ENCODE data around the gene ATOH8. TPM values are rescaled to one million over a fixed set of nuclear protein-coding genes. Genes with fewer than 3 reads are reported as not detected.

ATOH8 gene
- total RNA-seq, 1 donor from 2014 or later = 0.79 TPM

DNA sequence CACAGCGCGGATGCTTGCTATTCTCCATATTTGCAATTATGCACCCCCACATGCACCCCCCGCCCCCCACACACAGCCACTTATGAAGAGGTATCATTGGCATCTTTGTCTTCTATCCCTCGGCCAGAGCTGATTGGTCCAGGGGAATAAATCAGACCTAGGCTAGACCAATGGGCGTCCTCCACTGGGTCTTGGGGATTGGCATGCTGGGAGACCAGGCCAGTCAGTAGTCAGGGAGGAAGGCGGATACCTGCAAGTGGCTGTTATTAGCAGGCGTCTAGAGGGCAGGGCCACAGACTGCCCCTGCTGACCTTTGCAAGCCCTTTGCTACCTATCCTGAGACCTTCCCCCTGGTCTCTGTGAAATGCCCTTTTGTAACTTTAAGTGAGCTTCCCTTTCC, 30.0 kb downstream of the ATOH8 start:
- Histone ChIP-seq H3K27me3 (ENCODE audit: control insufficient read depth, insufficient read depth, low read length) (peaks cover 7% of the 10 kb centered on the region), H3K36me3 (ENCODE audit: control insufficient read depth, insufficient read depth, low read length) (no peaks in the 10 kb centered on the region), H3K4me3 (ENCODE audit: low read depth, low read length) (no peak overlapping the region)
- no peak for FAIRE-seq
- TF ChIP-seq, protein P1, sequence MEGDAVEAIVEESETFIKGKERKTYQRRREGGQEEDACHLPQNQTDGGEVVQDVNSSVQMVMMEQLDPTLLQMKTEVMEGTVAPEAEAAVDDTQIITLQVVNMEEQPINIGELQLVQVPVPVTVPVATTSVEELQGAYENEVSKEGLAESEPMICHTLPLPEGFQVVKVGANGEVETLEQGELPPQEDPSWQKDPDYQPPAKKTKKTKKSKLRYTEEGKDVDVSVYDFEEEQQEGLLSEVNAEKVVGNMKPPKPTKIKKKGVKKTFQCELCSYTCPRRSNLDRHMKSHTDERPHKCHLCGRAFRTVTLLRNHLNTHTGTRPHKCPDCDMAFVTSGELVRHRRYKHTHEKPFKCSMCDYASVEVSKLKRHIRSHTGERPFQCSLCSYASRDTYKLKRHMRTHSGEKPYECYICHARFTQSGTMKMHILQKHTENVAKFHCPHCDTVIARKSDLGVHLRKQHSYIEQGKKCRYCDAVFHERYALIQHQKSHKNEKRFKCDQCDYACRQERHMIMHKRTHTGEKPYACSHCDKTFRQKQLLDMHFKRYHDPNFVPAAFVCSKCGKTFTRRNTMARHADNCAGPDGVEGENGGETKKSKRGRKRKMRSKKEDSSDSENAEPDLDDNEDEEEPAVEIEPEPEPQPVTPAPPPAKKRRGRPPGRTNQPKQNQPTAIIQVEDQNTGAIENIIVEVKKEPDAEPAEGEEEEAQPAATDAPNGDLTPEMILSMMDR (IDR thresholded peaks at IDR 0.05; ENCODE audit: insufficient read depth, low read length, severe bottlenecking) = no peak
- no peak for DNase-seq (ENCODE audit: low read depth)

- no peak for FAIRE-seq
- Histone ChIP-seq H3K4me3 (ENCODE audit: low read depth, low read length) (no peak overlapping the region), H3K36me3 (ENCODE audit: control insufficient read depth, insufficient read depth, low read length) (no peaks in the 10 kb centered on the region), H3K27me3 (ENCODE audit: control insufficient read depth, insufficient read depth, low read length) (peaks cover 6% of the 10 kb centered on the region)
- DNase-seq (ENCODE audit: low read depth) = no peak
- TF ChIP-seq, protein P1 (IDR thresholded peaks at IDR 0.05; ENCODE audit: insufficient read depth, low read length, severe bottlenecking) = no peak
Measured at GRCh38 chr2:85784474-85784986, 30.7 kb downstream of the ATOH8 start.

GRCh38 chr2:85785027-85785822, 31.4 kb downstream of the ATOH8 start:
- Histone ChIP-seq H3K4me3 (ENCODE audit: low read depth, low read length) (no peak overlapping the region), H3K36me3 (ENCODE audit: control insufficient read depth, insufficient read depth, low read length) (no peaks in the 10 kb centered on the region), H3K27me3 (ENCODE audit: control insufficient read depth, insufficient read depth, low read length) (peaks cover 5% of the 10 kb centered on the region)
- FAIRE-seq (no peak), DNase-seq (ENCODE audit: low read depth) (no peak)
- TF ChIP-seq, protein P1 (IDR thresholded peaks at IDR 0.05; ENCODE audit: insufficient read depth, low read length, severe bottlenecking) = no peak

DNA sequence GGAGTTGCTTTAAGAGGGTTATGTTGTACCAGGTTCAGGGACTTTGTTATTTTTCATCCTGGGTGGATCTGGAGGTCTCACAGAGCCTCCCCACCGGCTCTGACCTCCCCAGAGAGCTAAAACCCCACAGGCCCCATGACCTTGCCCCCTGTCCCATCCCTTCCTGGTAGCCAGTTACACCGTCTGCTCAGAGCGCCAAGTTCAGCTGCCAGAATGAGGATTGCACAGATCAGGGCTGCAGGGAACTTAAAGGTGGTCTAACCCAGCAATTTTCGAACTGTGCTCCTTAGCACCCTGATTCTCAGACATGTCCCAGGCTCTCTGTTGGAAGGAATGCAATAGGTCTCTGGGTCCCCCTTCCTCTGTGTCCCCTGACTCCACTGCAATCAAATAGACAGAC, 32.1 kb downstream of the ATOH8 start:
- no peak overlapping the region for H3K4me3 ChIP-seq (ENCODE audit: low read depth, low read length)
- no peak for FAIRE-seq
- H3K27me3 ChIP-seq (ENCODE audit: control insufficient read depth, insufficient read depth, low read length) = peaks cover 8% of the 10 kb centered on the region
- no peaks in the 10 kb centered on the region for H3K36me3 ChIP-seq (ENCODE audit: control insufficient read depth, insufficient read depth, low read length)
- TF ChIP-seq, protein P1 (IDR thresholded peaks at IDR 0.05; ENCODE audit: insufficient read depth, low read length, severe bottlenecking) = no peak
- DNase-seq (ENCODE audit: low read depth) = no peak

GRCh38 chr2:85786444-85786843, 32.7 kb downstream of the ATOH8 start:
- TF ChIP-seq, protein P1 (IDR thresholded peaks at IDR 0.05; ENCODE audit: insufficient read depth, low read length, severe bottlenecking) = no peak
- Histone ChIP-seq H3K36me3 (ENCODE audit: control insufficient read depth, insufficient read depth, low read length) (no peaks in the 10 kb centered on the region), H3K4me3 (ENCODE audit: low read depth, low read length) (no peak overlapping the region), H3K27me3 (ENCODE audit: control insufficient read depth, insufficient read depth, low read length) (peaks cover 8% of the 10 kb centered on the region)
- FAIRE-seq (no peak), DNase-seq (ENCODE audit: low read depth) (no peak)
